ENCODE measurements around the gene LPIN1.

GRCh38 chr2:11828933-11829323, 82.5 kb downstream of the LPIN1 start:
- TF ChIP-seq CTCF (IDR thresholded peaks at IDR 0.05) = no peak
- TF ChIP-seq POLR2AphosphoS5 (IDR thresholded peaks at IDR 0.05) = no peak

Data from breast epithelium (tissue), 3 donors.